ENCODE results near the gene GPATCH8.
"Not testable (repeated sequence)": the region's sequence is repeated elsewhere in the genome, so short reads cannot be mapped to it uniquely, and the experiment has no call there.

The GPATCH8 gene

GRCh38 chr17:44503147-44504029 lies at the start of gene GPATCH8:
Gene GPATCH8, minus strand, starts transcription at chr17:44503406. Its CDS starts 36 bp downstream, at chr17:44503370.
- Histone ChIP-seq H3K27ac (peak within 1 kb of the TSS; percentile 58 to 95 (median 92)), H3K4me3 (peak within 1 kb of the TSS; percentile 76 to 91 (median 83))

- no peak overlapping the region for H3K4me3 ChIP-seq
- no peak overlapping the region for H3K27ac ChIP-seq
Measured at GRCh38 chr17:44552361-44552760, 49.2 kb upstream of the GPATCH8 start.

GRCh38 chr17:44549686-44550085 lies 46.5 kb upstream of the GPATCH8 start:
- H3K4me3 ChIP-seq: no peak overlapping the region
- H3K27ac ChIP-seq: no peak overlapping the region

- no peak overlapping the region for H3K4me3 ChIP-seq
- peak overlapping the region in 11 of 21 experiments; percentile 34 to 79 (median 55) for H3K27ac ChIP-seq
Measured at GRCh38 chr17:44548376-44549230, 45.4 kb upstream of the GPATCH8 start.

GRCh38 chr17:44547625-44548267 lies 44.5 kb upstream of the GPATCH8 start:
- peak overlapping the region in 14 of 21 experiments; percentile 14 to 79 (median 54) for H3K27ac ChIP-seq

GRCh38 chr17:44546671-44547606 lies 43.7 kb upstream of the GPATCH8 start:
- Histone ChIP-seq H3K4me3 (no peak overlapping the region), H3K27ac (peak overlapping the region in 14 of 21 experiments; percentile 4 to 79 (median 54))

More at GRCh38 chr17:44547625-44548267, 44.5 kb upstream of the GPATCH8 start:
- H3K4me3 ChIP-seq: no peak overlapping the region

GRCh38 chr17:44543905-44544523 lies 40.8 kb upstream of the GPATCH8 start:
- Histone ChIP-seq H3K27ac (peak overlapping the region in 2 of 21 experiments; percentile 15 to 28), H3K4me3 (no peak overlapping the region)

- H3K27ac ChIP-seq: peak overlapping the region in 5 of 21 experiments; percentile 24 to 69 (median 44)
- H3K4me3 ChIP-seq: no peak overlapping the region
Measured at GRCh38 chr17:44543213-44543904, 40.2 kb upstream of the GPATCH8 start.

- H3K27ac ChIP-seq: no peak overlapping the region
- no peak overlapping the region for H3K4me3 ChIP-seq
Measured at GRCh38 chr17:44541884-44542581, 38.8 kb upstream of the GPATCH8 start.

GRCh38 chr17:44540246-44541084 lies 37.3 kb upstream of the GPATCH8 start:
- no peak overlapping the region for H3K4me3 ChIP-seq
- no peak overlapping the region for H3K27ac ChIP-seq

GRCh38 chr17:44539673-44540072 lies 36.5 kb upstream of the GPATCH8 start:
- no peak overlapping the region for H3K4me3 ChIP-seq

GRCh38 chr17:44537922-44538321 lies 34.7 kb upstream of the GPATCH8 start:
- not testable (repeated sequence) for H3K4me3 ChIP-seq, H3K27ac ChIP-seq

More at GRCh38 chr17:44539673-44540072, 36.5 kb upstream of the GPATCH8 start:
- H3K27ac ChIP-seq: no peak overlapping the region

- H3K4me3 ChIP-seq: no peak overlapping the region
- H3K27ac ChIP-seq: peak overlapping the region in 14 of 21 experiments; percentile 9 to 84 (median 58)
Measured at GRCh38 chr17:44536090-44536953, 33.1 kb upstream of the GPATCH8 start.

GRCh38 chr17:44533533-44534246 lies 30.5 kb upstream of the GPATCH8 start:
- Histone ChIP-seq H3K27ac (peak overlapping the region in 10 of 21 experiments; percentile 12 to 74 (median 56)), H3K4me3 (no peak overlapping the region)
